Endothelial cell of umbilical vein (primary cell): ENCODE data around the gene GPR137C. TPM values are rescaled to one million over a fixed set of nuclear protein-coding genes. Genes with fewer than 3 reads are reported as not detected.

Experiments
- BruUV-seq: library from RNA; stranded (reverse); fragments of 400-500 nt; replicated peaks from 2 replicates; lab custom pipeline; 2021; lab: Mats Ljungman, UMichigan
- CTCF ChIA-PET: fragments of 300-600, 350-600 bp; sonication (Branson Sonifier 250); formaldehyde crosslinking; loops from one replicate; lab custom pipeline; 2021; ENCODE audit warnings: antibody characterized with exemption, inconsistent platforms; lab: Charles Lee
- POLR2A ChIA-PET: fragments of 300-600, 350-600 bp; sonication (Branson Sonifier 250); formaldehyde crosslinking; loops from one replicate; lab custom pipeline; 2021; ENCODE audit warnings: antibody characterized with exemption, inconsistent platforms; lab: Charles Lee
- DNase-seq: peaks from one replicate; pipeline ENCODE4 v3.0.0-alpha.2; 2011; ENCODE audit warnings: low read depth, low spot score
- FAIRE-seq: peaks from 2 replicates; lab custom pipeline; 2011; peaks lifted over from hg19 to GRCh38; lab: Jason Lieb, UNC
- H2AFZ ChIP-seq: 2 replicates; pipeline ENCODE4 v1.6.0; 2012; ENCODE audit warnings: low read depth, low read length, control low read depth, inconsistent platforms
- H3K27ac ChIP-seq: 2 replicates; pipeline ENCODE4 v1.5.1; 2011; ENCODE audit warnings: low read depth, mild to moderate bottlenecking, control low read depth, low read length, moderate library complexity; ENCODE audit not compliant: insufficient read depth
- H3K27me3 ChIP-seq, 2 experiments: 2 replicates each; pipeline versions ENCODE4 v1.6.0 to v1.6.1; 2011; ENCODE audit warnings: low read length in 2 of 2, mixed read lengths in 1 of 2; ENCODE audit not compliant: control insufficient read depth in 2 of 2, insufficient read depth in 2 of 2
- H3K36me3 ChIP-seq, 2 experiments: 2 replicates in 1 of 2; 3 replicates in 1 of 2; pipeline ENCODE4 v1.5.1; 2011; ENCODE audit warnings: low read length in 2 of 2, mild to moderate bottlenecking in 1 of 2, moderate library complexity in 1 of 2; ENCODE audit not compliant: control insufficient read depth in 2 of 2, insufficient read depth in 2 of 2; ENCODE audit errors: extremely low read depth in 1 of 2
- H3K4me1 ChIP-seq: 3 replicates; pipeline ENCODE4 v1.5.1; 2011; ENCODE audit warnings: mild to moderate bottlenecking, low read length; ENCODE audit not compliant: control insufficient read depth, insufficient read depth; ENCODE audit errors: extremely low read depth
- H3K4me2 ChIP-seq: 2 replicates; pipeline ENCODE4 v1.6.1; 2011; ENCODE audit warnings: low read length, control low read depth, mixed read lengths; ENCODE audit not compliant: insufficient read depth
- H3K4me3 ChIP-seq, 3 experiments: fragments of 200-600 bp in 1 of 3; sonication (generic), shearing (Covaris generic) in 1 of 3; replicated peaks in 1 of 3; 2 replicates each; pipeline ENCODE4 v1.5.1; 2011 to 2016; ENCODE audit warnings: control low read depth in 3 of 3, low read length in 3 of 3, mild to moderate bottlenecking in 2 of 3, inconsistent platforms in 1 of 3, low read depth in 1 of 3, moderate library complexity in 1 of 3; ENCODE audit not compliant: insufficient read depth in 1 of 3
- H3K79me2 ChIP-seq: 2 replicates; pipeline ENCODE4 v1.6.0; 2012; ENCODE audit warnings: low read length, inconsistent platforms; ENCODE audit not compliant: control insufficient read depth, insufficient read depth
- H3K9ac ChIP-seq: replicated peaks from 2 replicates; pipeline ENCODE3; 2011; ENCODE audit warnings: low read length, control low read depth; ENCODE audit not compliant: insufficient read depth; ENCODE audit errors: extremely low read depth
- H3K9me1 ChIP-seq: replicated peaks from 3 replicates; pipeline ENCODE4 v1.6.0; 2011; ENCODE audit warnings: mild to moderate bottlenecking, low read length; ENCODE audit not compliant: control insufficient read depth, insufficient read depth; ENCODE audit errors: extremely low read depth
- H3K9me3 ChIP-seq: replicated peaks from 2 replicates; pipeline ENCODE4 v1.5.1; 2012; ENCODE audit warnings: low read length, inconsistent platforms; ENCODE audit not compliant: control insufficient read depth, insufficient read depth
- H4K20me1 ChIP-seq: replicated peaks from 2 replicates; pipeline ENCODE3; 2011; ENCODE audit warnings: mild to moderate bottlenecking, low read length; ENCODE audit not compliant: control insufficient read depth, insufficient read depth; ENCODE audit errors: extremely low read depth
- GATA2 ChIP-seq: IDR thresholded peaks from 2 replicates; pipeline ENCODE4 v1.7.0; 2011; ENCODE audit warnings: low read depth, mild to moderate bottlenecking, moderate library complexity, mixed read lengths, low read length; ENCODE audit not compliant: insufficient read length, insufficient read depth
- JUN ChIP-seq: IDR thresholded peaks from 2 replicates; pipeline ENCODE4 v1.6.1; 2011; ENCODE audit warnings: borderline replicate concordance, low read depth; ENCODE audit not compliant: insufficient read length, insufficient read depth
- MYC ChIP-seq: IDR thresholded peaks from one replicate; pipeline ENCODE4 v1.6.1; 2011; ENCODE audit warnings: mild to moderate bottlenecking, low read depth, low read length
- dilution Hi-C: fragments of 300-500 bp; cut with MboI; formaldehyde crosslinking; loops from one replicate; pipeline ENCODE4 v1.15.0; 2019; ENCODE audit warnings: low sequenced_read_pairs; ENCODE audit not compliant: extremely low pct_ligation_motif_present
- intact Hi-C: fragments of 100-400 bp; cut with micrococcal nuclease; formaldehyde crosslinking; loops from one replicate; pipeline ENCODE4 v1.10.0; 2022
- polyA plus RNA-seq, 4 experiments: library from polyadenylated mRNA; depleted of rRNA in 3 of 4; stranded (reverse) in 3 of 4; unstranded in 1 of 4; fragments of >200 nt; gene quantifications; 2 replicates each; pipeline versions ENCODE4 v1.2.1 to v1.2.3, GENCODE V29; 2011 to 2012; ENCODE audit warnings: missing spikeins in 1 of 4
- total RNA-seq: library from RNA; stranded (reverse); gene quantifications from 2 replicates; pipeline ENCODE4 v1.2.3, GENCODE V29; 2021
- TF ChIP-seq, protein P1 (sequence below): IDR thresholded peaks from 2 replicates; pipeline ENCODE4 v1.6.1; 2011; ENCODE audit not compliant: insufficient read depth, insufficient read length

The GPR137C gene
- total and polyA plus RNA-seq, 2 donors (not counting 3 experiments of a cell fraction or from before 2014, with no cell fraction given), result 1.5 to 5.7 TPM

DNA sequence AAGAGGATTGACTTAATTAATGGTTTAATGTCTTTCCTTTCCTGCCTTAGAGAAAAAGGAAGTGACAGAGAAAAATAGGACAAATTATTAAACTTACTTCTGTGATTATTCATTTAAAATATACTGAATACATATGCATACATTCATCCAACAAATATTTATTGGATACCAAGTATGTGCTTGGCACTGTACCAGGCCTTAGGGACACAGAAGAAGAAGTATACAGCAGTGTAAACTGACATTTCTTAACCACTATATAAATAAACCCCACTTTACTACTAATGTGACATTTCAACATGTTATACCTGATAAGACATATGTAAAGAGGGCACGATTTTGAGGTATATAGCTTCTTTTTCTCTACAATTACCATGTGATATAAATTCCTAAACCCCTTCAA lies 89.1 kb downstream of the GPR137C start:
- TF ChIP-seq MYC (no peak), GATA2 (no peak)
- Histone ChIP-seq H3K9me1 (no peaks in the 10 kb centered on the region), H3K27ac (no peak overlapping the region), H3K9ac (no peak overlapping the region), H2AFZ (no peak overlapping the region), H3K79me2 (no peaks in the 10 kb centered on the region), H3K4me3 (no peak overlapping the region), H3K4me2 (no peak overlapping the region), H3K9me3 (no peaks in the 10 kb centered on the region), H3K27me3 (no peaks in the 10 kb centered on the region), H3K4me1 (no peaks in the 10 kb centered on the region), H4K20me1 (no peaks in the 10 kb centered on the region), H3K36me3 (no peaks in the 10 kb centered on the region)
- FAIRE-seq (no peak), DNase-seq (no peak)
- POLR2A ChIA-PET, result no interaction called here
- dilution Hi-C loops, result no loop called here
- CTCF ChIA-PET, result interaction anchor here (1.2 kb wide), 1 partner anchor 20 kb away, joined by 3 read pairs; no protein-coding TSS in a partner anchor
- BruUV-seq, result no TSS peak
- intact Hi-C loops, result no loop called here

GRCh38 chr14:52649511-52649910 lies 96.9 kb downstream of the GPR137C start:
- intact Hi-C loops (no loop called here), dilution Hi-C loops (no loop called here)
- DNase-seq, result no peak
- no TSS peak for BruUV-seq
- H3K9ac ChIP-seq, result no peak overlapping the region
- H3K4me1 ChIP-seq, result no peaks in the 10 kb centered on the region
- H3K27ac ChIP-seq, result no peak overlapping the region
- no peaks in the 10 kb centered on the region for H3K9me3 ChIP-seq
- no peak for FAIRE-seq
- no peaks in the 10 kb centered on the region for H3K9me1 ChIP-seq
- ChIA-PET CTCF (no interaction called here), POLR2A (no interaction called here)
- no peaks in the 10 kb centered on the region for H3K79me2 ChIP-seq
- H2AFZ ChIP-seq, result no peak overlapping the region
- H3K4me3 ChIP-seq, result no peak overlapping the region
- TF ChIP-seq, protein P1, sequence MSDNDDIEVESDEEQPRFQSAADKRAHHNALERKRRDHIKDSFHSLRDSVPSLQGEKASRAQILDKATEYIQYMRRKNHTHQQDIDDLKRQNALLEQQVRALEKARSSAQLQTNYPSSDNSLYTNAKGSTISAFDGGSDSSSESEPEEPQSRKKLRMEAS, result no peak
- TF ChIP-seq JUN, result no peak
- peaks cover 0 to 5% of the 10 kb centered on the region in 2 experiments for H3K36me3 ChIP-seq
- no peaks in the 10 kb centered on the region for H3K27me3 ChIP-seq
- H3K4me2 ChIP-seq, result no peak overlapping the region
- no peaks in the 10 kb centered on the region for H4K20me1 ChIP-seq
